ENCODE results near the gene MAP7D2. TPM values are rescaled to one million over a fixed set of nuclear protein-coding genes. Genes with fewer than 3 reads are reported as not detected.

Gene MAP7D2
- total and polyA plus RNA-seq, 5 donors from 2014 or later = 0.22 to 0.99 (median 0.30) TPM; not detected in 2

DNA sequence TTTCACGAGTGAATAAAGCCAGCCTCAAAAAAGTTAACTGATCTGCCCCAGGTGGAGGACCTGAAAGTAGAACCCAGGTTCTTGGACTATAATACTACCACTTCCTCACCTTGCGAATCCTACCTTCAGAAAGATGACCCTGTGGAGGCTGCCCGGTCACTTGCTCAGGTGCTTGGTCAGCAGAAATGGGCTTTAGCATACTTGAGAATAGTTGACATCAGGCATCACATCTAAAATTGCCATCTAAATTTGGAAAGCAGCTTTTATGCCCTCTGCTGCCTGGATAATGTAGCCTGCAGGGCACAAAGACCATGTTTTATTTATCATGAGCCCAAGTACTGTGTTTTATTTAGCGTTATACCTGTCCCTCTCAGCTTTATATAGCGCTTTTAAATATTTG is 128.9 kb downstream of the MAP7D2 start:
- H3K4me3 Mint-ChIP-seq = peak overlapping the region in 1 of 4 donors; percentile 14
- Histone ChIP-seq H3K27ac (ENCODE audit: insufficient read depth, low read length, poor library complexity, severe bottlenecking) (no peak overlapping the region), H3K36me3 (ENCODE audit: control insufficient read depth, insufficient read depth, low read length) (no peaks in the 10 kb centered on the region), H3K9me3 (ENCODE audit: control insufficient read depth in 2 of 2, low read length in 2 of 2) (no peaks in the 10 kb centered on the region), H3K4me1 (ENCODE audit: control insufficient read depth, insufficient read depth, low read length, poor library complexity, severe bottlenecking) (peaks cover 7% of the 10 kb centered on the region), H3K4me3 (ENCODE audit: low read depth, low read length) (no peak overlapping the region), H3K27me3 (ENCODE audit: control insufficient read depth, insufficient read depth, low read length) (no peaks in the 10 kb centered on the region)
- peak overlapping the region in 1 of 3 donors; percentile 43 for H3K27ac Mint-ChIP-seq
- no peaks in the 10 kb centered on the region for H3K36me3 Mint-ChIP-seq
- H3K4me1 Mint-ChIP-seq = peaks cover 7 to 22% (median 12%) of the 10 kb centered on the region in 4 donors
- H3K9me3 Mint-ChIP-seq = peaks cover 0 to 1% (median 0%) of the 10 kb centered on the region in 7 donors
- H3K27me3 Mint-ChIP-seq = peaks cover 5% of the 10 kb centered on the region
- DNase-seq (no peak), ATAC-seq (ENCODE audit: low read depth in 2 of 2) (no peak)

DNA sequence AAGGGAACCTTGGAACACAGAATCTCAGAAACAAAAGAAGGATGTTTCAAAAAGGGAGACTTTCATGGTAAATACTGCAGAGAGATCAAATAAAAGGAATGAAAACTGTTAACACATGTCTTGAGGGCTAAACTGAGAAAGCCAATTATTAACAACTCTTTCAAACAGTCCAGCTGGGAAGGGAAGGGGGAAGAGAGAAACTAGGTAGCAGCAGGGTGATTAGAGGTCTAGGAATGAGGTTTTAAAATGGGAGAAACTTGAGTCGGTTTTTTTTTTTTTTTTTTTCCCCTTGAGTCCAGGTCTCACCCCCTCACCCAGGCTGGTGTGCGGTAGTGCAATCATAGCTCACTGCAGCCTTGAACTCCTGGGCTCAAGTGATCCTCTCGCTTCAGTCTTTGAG is 130.2 kb downstream of the MAP7D2 start:
- Mint-ChIP-seq H3K36me3 (no peaks in the 10 kb centered on the region), H3K27me3 (peaks cover 3% of the 10 kb centered on the region), H3K4me1 (peaks cover 5 to 29% (median 13%) of the 10 kb centered on the region in 4 donors), H3K27ac (peak overlapping the region in 1 of 3 donors; percentile 44), H3K4me3 (peak overlapping the region in 1 of 4 donors; percentile 7), H3K9me3 (peaks cover 0 to 1% (median 0%) of the 10 kb centered on the region in 7 donors)
- Histone ChIP-seq H3K4me1 (ENCODE audit: control insufficient read depth, insufficient read depth, low read length, poor library complexity, severe bottlenecking) (peaks cover 7% of the 10 kb centered on the region), H3K27me3 (ENCODE audit: control insufficient read depth, insufficient read depth, low read length) (no peaks in the 10 kb centered on the region), H3K9me3 (ENCODE audit: control insufficient read depth in 2 of 2, low read length in 2 of 2) (no peaks in the 10 kb centered on the region), H3K36me3 (ENCODE audit: control insufficient read depth, insufficient read depth, low read length) (no peaks in the 10 kb centered on the region), H3K4me3 (ENCODE audit: low read depth, low read length) (no peak overlapping the region), H3K27ac (ENCODE audit: insufficient read depth, low read length, poor library complexity, severe bottlenecking) (no peak overlapping the region)
- DNase-seq = no peak
- no peak for ATAC-seq (ENCODE audit: low read depth in 2 of 2)

DNA sequence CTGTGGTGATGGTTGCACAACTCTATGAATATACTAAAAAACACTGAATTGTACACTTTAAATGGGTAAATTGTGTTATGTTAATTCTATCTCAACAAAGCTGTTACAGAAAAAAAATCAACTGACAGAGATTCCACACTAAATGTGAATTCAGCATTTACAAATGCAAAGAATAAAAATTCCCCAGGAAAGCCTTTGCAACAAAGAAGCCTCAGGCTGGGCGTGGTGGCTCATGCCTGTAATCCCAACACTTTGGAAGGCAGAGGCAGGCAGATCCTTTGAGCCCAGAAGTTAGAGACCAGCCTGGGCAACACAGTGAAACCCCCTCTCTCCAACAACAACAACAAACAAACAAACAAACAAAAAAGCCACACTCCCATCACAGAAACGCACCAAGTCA is 134.8 kb downstream of the MAP7D2 start:
- no peak overlapping the region for H3K27ac Mint-ChIP-seq
- no peak for ATAC-seq (ENCODE audit: low read depth in 2 of 2)
- no peaks in the 10 kb centered on the region for H3K27me3 ChIP-seq (ENCODE audit: control insufficient read depth, insufficient read depth, low read length)

DNA sequence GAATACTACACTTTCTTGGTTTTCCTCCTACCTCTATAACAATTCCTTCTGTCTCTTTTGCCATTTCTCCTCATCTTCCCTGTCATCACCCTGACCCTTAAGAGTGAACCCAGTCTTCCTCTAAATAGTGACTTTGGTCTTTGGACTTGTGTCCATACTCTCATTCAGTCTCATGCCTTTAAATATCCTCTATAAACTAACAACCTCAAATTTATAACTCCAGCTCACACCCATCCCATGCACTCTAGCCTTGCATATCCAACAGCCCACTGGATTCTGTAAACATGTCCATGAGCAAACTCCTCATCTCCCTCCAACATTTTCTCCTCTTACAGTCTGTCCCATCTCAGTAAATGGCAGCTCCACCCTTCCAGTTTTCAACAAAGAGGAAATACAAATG is 140.9 kb downstream of the MAP7D2 start:
- H3K27me3 ChIP-seq (ENCODE audit: control insufficient read depth, insufficient read depth, low read length) = no peaks in the 10 kb centered on the region
- Mint-ChIP-seq H3K27ac (no peak overlapping the region), H3K9me3 (peaks cover 0 to 4% (median 0%) of the 10 kb centered on the region in 7 donors), H3K27me3 (no peaks in the 10 kb centered on the region), H3K36me3 (peaks cover 9% of the 10 kb centered on the region), H3K4me1 (peaks cover 5 to 15% (median 10%) of the 10 kb centered on the region in 4 donors), H3K4me3 (no peak overlapping the region)
- H3K4me1 ChIP-seq (ENCODE audit: control insufficient read depth, insufficient read depth, low read length, poor library complexity, severe bottlenecking) = no peaks in the 10 kb centered on the region
- ATAC-seq (ENCODE audit: low read depth in 2 of 2) = no peak
- H3K9me3 ChIP-seq (ENCODE audit: control insufficient read depth in 2 of 2, low read length in 2 of 2) = peaks cover 0 to 1% of the 10 kb centered on the region in 2 experiments
- H3K27ac ChIP-seq (ENCODE audit: insufficient read depth, low read length, poor library complexity, severe bottlenecking) = no peak overlapping the region
- H3K36me3 ChIP-seq (ENCODE audit: control insufficient read depth, insufficient read depth, low read length) = no peaks in the 10 kb centered on the region
- no peak overlapping the region for H3K4me3 ChIP-seq (ENCODE audit: low read depth, low read length)
- no peak for DNase-seq

More for the DNA sequence above, 134.8 kb downstream of the MAP7D2 start:
- Histone ChIP-seq H3K36me3 (ENCODE audit: control insufficient read depth, insufficient read depth, low read length) (no peaks in the 10 kb centered on the region), H3K27ac (ENCODE audit: insufficient read depth, low read length, poor library complexity, severe bottlenecking) (no peak overlapping the region), H3K4me3 (ENCODE audit: low read depth, low read length) (no peak overlapping the region), H3K9me3 (ENCODE audit: control insufficient read depth in 2 of 2, low read length in 2 of 2) (peaks cover 0 to 1% of the 10 kb centered on the region in 2 experiments), H3K4me1 (ENCODE audit: control insufficient read depth, insufficient read depth, low read length, poor library complexity, severe bottlenecking) (no peaks in the 10 kb centered on the region)
- DNase-seq = no peak
- H3K9me3 Mint-ChIP-seq = peaks cover 0 to 2% (median 0%) of the 10 kb centered on the region in 7 donors
- H3K27me3 Mint-ChIP-seq = no peaks in the 10 kb centered on the region
- H3K4me3 Mint-ChIP-seq = no peak overlapping the region
- peaks cover 4 to 26% (median 12%) of the 10 kb centered on the region in 4 donors for H3K4me1 Mint-ChIP-seq
- H3K36me3 Mint-ChIP-seq = peaks cover 5% of the 10 kb centered on the region

DNA sequence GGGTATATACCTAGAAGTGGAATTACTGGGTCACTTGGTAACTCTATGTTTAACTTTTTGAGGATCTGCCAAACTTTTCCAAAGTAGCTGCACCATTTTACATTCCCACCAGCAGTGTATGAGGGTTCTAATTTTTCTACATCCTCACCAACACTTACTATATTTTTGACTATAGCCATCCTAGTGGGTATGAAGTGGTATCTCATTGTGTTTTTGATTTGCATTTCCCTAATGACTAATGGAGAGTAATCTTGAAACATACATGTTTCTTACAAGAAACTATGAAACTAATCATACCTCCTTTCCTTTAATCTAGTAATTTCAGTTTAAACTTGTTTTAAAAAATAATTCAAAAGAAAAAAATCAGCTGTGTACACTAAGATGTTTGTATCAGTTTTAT is 143.7 kb downstream of the MAP7D2 start:
- peaks cover 0 to 1% of the 10 kb centered on the region in 2 experiments for H3K9me3 ChIP-seq (ENCODE audit: control insufficient read depth in 2 of 2, low read length in 2 of 2)
- Mint-ChIP-seq H3K9me3 (peaks cover 0 to 4% (median 0%) of the 10 kb centered on the region in 7 donors), H3K4me1 (peaks cover 5 to 12% (median 12%) of the 10 kb centered on the region in 4 donors), H3K27ac (no peak overlapping the region), H3K4me3 (no peak overlapping the region), H3K27me3 (no peaks in the 10 kb centered on the region), H3K36me3 (peaks cover 4% of the 10 kb centered on the region)
- DNase-seq = no peak
- no peaks in the 10 kb centered on the region for H3K36me3 ChIP-seq (ENCODE audit: control insufficient read depth, insufficient read depth, low read length)
- no peaks in the 10 kb centered on the region for H3K27me3 ChIP-seq (ENCODE audit: control insufficient read depth, insufficient read depth, low read length)
- no peaks in the 10 kb centered on the region for H3K4me1 ChIP-seq (ENCODE audit: control insufficient read depth, insufficient read depth, low read length, poor library complexity, severe bottlenecking)
- no peak for ATAC-seq (ENCODE audit: low read depth in 2 of 2)
- no peak overlapping the region for H3K4me3 ChIP-seq (ENCODE audit: low read depth, low read length)
- H3K27ac ChIP-seq (ENCODE audit: insufficient read depth, low read length, poor library complexity, severe bottlenecking) = no peak overlapping the region

DNA sequence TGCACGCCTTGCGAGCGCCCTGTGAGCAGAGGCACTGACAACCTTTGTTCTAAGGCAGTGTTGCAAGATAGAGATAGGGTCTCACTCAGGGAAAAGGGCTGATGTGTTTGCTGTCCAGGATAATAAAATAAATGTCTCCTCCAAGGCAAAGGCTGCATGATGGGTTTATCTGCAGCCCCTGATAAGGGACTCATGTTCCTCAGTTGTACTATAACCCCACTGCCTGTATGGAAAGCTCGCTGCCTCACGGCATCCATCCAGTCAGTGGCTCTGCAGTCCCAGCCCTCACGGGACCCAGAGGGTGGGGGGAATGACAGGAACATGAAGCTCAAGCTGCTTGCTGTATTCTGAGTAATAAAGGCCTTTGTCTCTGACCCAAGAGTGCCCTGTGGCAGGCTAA is 148.4 kb downstream of the MAP7D2 start:
- DNase-seq (no peak), ATAC-seq (ENCODE audit: low read depth in 2 of 2) (no peak)
- Histone ChIP-seq H3K27me3 (ENCODE audit: control insufficient read depth, insufficient read depth, low read length) (no peaks in the 10 kb centered on the region), H3K4me1 (ENCODE audit: control insufficient read depth, insufficient read depth, low read length, poor library complexity, severe bottlenecking) (peaks cover 4% of the 10 kb centered on the region), H3K4me3 (ENCODE audit: low read depth, low read length) (no peak overlapping the region), H3K36me3 (ENCODE audit: control insufficient read depth, insufficient read depth, low read length) (peaks cover 19% of the 10 kb centered on the region), H3K9me3 (ENCODE audit: control insufficient read depth in 2 of 2, low read length in 2 of 2) (no peaks in the 10 kb centered on the region), H3K27ac (ENCODE audit: insufficient read depth, low read length, poor library complexity, severe bottlenecking) (no peak overlapping the region)
- peaks cover 13% of the 10 kb centered on the region for H3K36me3 Mint-ChIP-seq
- no peaks in the 10 kb centered on the region for H3K27me3 Mint-ChIP-seq
- no peaks in the 10 kb centered on the region for H3K9me3 Mint-ChIP-seq
- H3K4me3 Mint-ChIP-seq = no peak overlapping the region
- H3K27ac Mint-ChIP-seq = no peak overlapping the region
- peaks cover 0 to 10% (median 7%) of the 10 kb centered on the region in 4 donors for H3K4me1 Mint-ChIP-seq

DNA sequence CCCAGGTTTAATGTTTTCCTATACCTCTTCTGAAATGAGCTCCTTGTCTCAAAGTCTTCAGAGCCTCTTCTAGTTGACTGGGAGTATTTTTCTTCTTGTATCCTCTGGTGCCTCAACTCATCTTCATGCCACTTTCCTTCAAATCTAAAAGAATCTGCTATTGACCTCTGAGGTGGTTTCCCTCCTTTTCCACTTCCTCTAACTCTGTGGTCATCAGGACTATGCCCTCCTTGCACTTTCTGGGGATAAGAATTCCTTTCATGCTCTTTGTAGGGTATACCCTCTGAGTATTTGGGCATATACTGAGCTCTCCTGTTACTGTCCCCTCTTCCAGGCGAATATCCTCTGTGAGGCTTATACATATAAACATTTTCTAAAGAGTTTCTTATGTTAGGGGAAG is 150.7 kb downstream of the MAP7D2 start:
- peaks cover 4% of the 10 kb centered on the region for H3K4me1 ChIP-seq (ENCODE audit: control insufficient read depth, insufficient read depth, low read length, poor library complexity, severe bottlenecking)
- H3K36me3 Mint-ChIP-seq = peaks cover 13% of the 10 kb centered on the region
- H3K36me3 ChIP-seq (ENCODE audit: control insufficient read depth, insufficient read depth, low read length) = peaks cover 19% of the 10 kb centered on the region
- H3K4me3 ChIP-seq (ENCODE audit: low read depth, low read length) = no peak overlapping the region
- H3K9me3 ChIP-seq (ENCODE audit: control insufficient read depth in 2 of 2, low read length in 2 of 2) = no peaks in the 10 kb centered on the region
- H3K9me3 Mint-ChIP-seq = no peaks in the 10 kb centered on the region
- no peak for DNase-seq
- no peak overlapping the region for H3K4me3 Mint-ChIP-seq
- peaks cover 0 to 10% (median 4%) of the 10 kb centered on the region in 4 donors for H3K4me1 Mint-ChIP-seq
- H3K27me3 Mint-ChIP-seq = no peaks in the 10 kb centered on the region
- no peaks in the 10 kb centered on the region for H3K27me3 ChIP-seq (ENCODE audit: control insufficient read depth, insufficient read depth, low read length)
- ATAC-seq (ENCODE audit: low read depth in 2 of 2) = no peak
- no peak overlapping the region for H3K27ac ChIP-seq (ENCODE audit: insufficient read depth, low read length, poor library complexity, severe bottlenecking)
- H3K27ac Mint-ChIP-seq = no peak overlapping the region

DNA sequence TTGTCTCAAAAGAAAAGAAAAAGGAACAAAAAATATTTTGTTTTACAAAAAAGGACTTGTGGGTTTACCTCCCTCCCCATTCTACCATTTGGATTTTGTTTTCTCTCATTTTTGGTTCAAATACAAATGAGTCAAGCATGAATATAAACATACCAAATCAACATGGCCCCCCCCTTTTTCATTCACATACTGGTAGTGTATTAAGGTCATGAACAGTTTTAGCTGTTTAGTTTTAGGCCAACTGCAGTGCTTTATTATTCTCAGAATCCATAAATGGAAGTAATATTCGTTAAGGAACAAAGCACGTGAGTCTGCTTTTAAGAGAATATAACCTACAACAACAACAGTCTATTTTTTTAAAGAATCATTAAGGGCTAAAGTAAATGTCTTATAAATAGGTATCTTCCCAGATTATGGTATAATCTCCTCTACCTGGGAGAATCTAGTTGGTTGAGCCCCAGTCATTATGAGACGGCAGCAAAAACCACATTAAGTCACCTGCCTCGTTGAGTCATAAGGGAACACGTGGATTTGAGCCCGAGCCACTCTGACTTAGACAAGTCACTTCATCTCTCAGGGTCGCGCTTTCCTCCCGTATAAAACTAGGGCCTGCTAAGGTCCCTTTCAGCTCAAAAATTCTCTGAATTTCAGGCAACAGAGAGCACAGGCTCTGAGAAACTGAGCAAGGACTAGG is 152.5 kb downstream of the MAP7D2 start:
- Mint-ChIP-seq H3K36me3 (peaks cover 13% of the 10 kb centered on the region), H3K27me3 (no peaks in the 10 kb centered on the region), H3K27ac (no peak overlapping the region), H3K4me1 (peaks cover 0 to 5% (median 2%) of the 10 kb centered on the region in 4 donors), H3K9me3 (no peaks in the 10 kb centered on the region), H3K4me3 (no peak overlapping the region)
- H3K9me3 ChIP-seq (ENCODE audit: control insufficient read depth in 2 of 2, low read length in 2 of 2) = no peaks in the 10 kb centered on the region
- no peaks in the 10 kb centered on the region for H3K27me3 ChIP-seq (ENCODE audit: control insufficient read depth, insufficient read depth, low read length)
- DNase-seq (peak in 2 of 3 donors; percentile 3 to 59), ATAC-seq (ENCODE audit: low read depth in 2 of 2) (peak; percentile 74 to 75)
- peaks cover 4% of the 10 kb centered on the region for H3K4me1 ChIP-seq (ENCODE audit: control insufficient read depth, insufficient read depth, low read length, poor library complexity, severe bottlenecking)
- H3K27ac ChIP-seq (ENCODE audit: insufficient read depth, low read length, poor library complexity, severe bottlenecking) = no peak overlapping the region
- H3K36me3 ChIP-seq (ENCODE audit: control insufficient read depth, insufficient read depth, low read length) = peaks cover 19% of the 10 kb centered on the region
- no peak overlapping the region for H3K4me3 ChIP-seq (ENCODE audit: low read depth, low read length)

Measured in CD4-positive, CD25-positive, alpha-beta regulatory T cell (primary cell).